ENCODE results near the gene PLEKHA5. TPM values are rescaled to one million over a fixed set of nuclear protein-coding genes. Genes with fewer than 3 reads are reported as not detected.
A peak's percentile ranks its signal among the peaks of the same experiment; 100 is the strongest.

PLEKHA5 gene
- polyA plus RNA-seq, 1 of the 3 experiments (the other 2 are of a cell fraction): 7.1 TPM

- Histone ChIP-seq H3K27me3 (ENCODE audit: insufficient read depth) (no peaks in the 10 kb centered on the region), H3K36me3 (replicated peaks in 1 of 2; ENCODE audit: control insufficient read depth in 1 of 2, insufficient read depth in 2 of 2, low read length in 1 of 2) (no peaks in the 10 kb centered on the region), H3K9me2 (no peaks in the 10 kb centered on the region), H3K9me3 (no peaks in the 10 kb centered on the region), H3K4me3 (ENCODE audit: low read depth in 2 of 2, low read length in 1 of 2) (no peak overlapping the region), H3K27ac (ENCODE audit: low read depth in 2 of 2, low read length in 1 of 2) (0 out of 4 replicates have a peak overlapping the region, but pooled peaks of 1 of the 2 experiments have one; percentile 14), H3K4me1 (ENCODE audit: control insufficient read depth in 1 of 2, insufficient read depth in 2 of 2, low read depth in 1 of 2, low read length in 1 of 2) (no peaks in the 10 kb centered on the region; a peak in 1 of 4 replicates), H3K79me2 (ENCODE audit: insufficient read depth) (no peaks in the 10 kb centered on the region), H4K20me1 (ENCODE audit: insufficient read depth) (no peaks in the 10 kb centered on the region), H3K4me2 (no peak overlapping the region), H3F3A (replicated peaks; ENCODE audit: insufficient read depth) (no peaks in the 10 kb centered on the region), H3K9ac (no peak overlapping the region), H2AFZ (ENCODE audit: low read depth) (no peak overlapping the region)
- DNase-seq: no peak
- ChIA-PET CTCF (interaction anchor here (1.0 kb wide), 1 partner anchor 8 kb away, joined by 3 read pairs; no protein-coding TSS in a partner anchor), POLR2A (interaction anchor here (0.6 kb wide), 1 partner anchor 9 kb away, joined by 4 read pairs; no protein-coding TSS in a partner anchor)
- TF ChIP-seq SMC3 (IDR thresholded peaks at IDR 0.05; ENCODE audit: low read depth, low read length) (no peak), ZBTB33 (IDR thresholded peaks at IDR 0.05; ENCODE audit: borderline replicate concordance, low read depth) (no peak), TCF12 (IDR thresholded peaks at IDR 0.05) (peak; percentile 30; the same call in 1 of the 2 replicates), IRF3 (IDR thresholded peaks at IDR 0.05; ENCODE audit: low read depth, low read length) (no peak), RCOR1 (IDR thresholded peaks at IDR 0.05; ENCODE audit: low read length) (no peak), POLR2AphosphoS5 (IDR thresholded peaks at IDR 0.05; ENCODE audit: low read depth, low read length) (no peak), TAF1 (IDR thresholded peaks at IDR 0.05; ENCODE audit: borderline replicate concordance, low read depth, low read length) (no peak), FOXM1 (IDR thresholded peaks at IDR 0.05; ENCODE audit: low read depth) (no peak)
- WGBS (ENCODE audit: low lambda C conversion rate): 73% methylated on average over 3 of the region's 3 CpGs
Measured at GRCh38 chr12:19215115-19215514, 85.6 kb downstream of the PLEKHA5 start.

- H2AFZ ChIP-seq (ENCODE audit: low read depth): no peak overlapping the region
- ChIA-PET CTCF (no interaction called here), POLR2A (no interaction called here)
- H3K4me1 ChIP-seq (ENCODE audit: control insufficient read depth in 1 of 2, insufficient read depth in 2 of 2, low read depth in 1 of 2, low read length in 1 of 2): peaks cover 0 to 9% of the 10 kb centered on the region in 2 experiments; a peak in 2 of 4 replicates
- H3K27me3 ChIP-seq (ENCODE audit: insufficient read depth): no peaks in the 10 kb centered on the region
- no peaks in the 10 kb centered on the region for H3K9me3 ChIP-seq
- H3K9ac ChIP-seq: no peak overlapping the region
- H4K20me1 ChIP-seq (ENCODE audit: insufficient read depth): no peaks in the 10 kb centered on the region
- H3K4me3 ChIP-seq (ENCODE audit: low read depth in 2 of 2, low read length in 1 of 2): no peak overlapping the region
- no peaks in the 10 kb centered on the region for H3K9me2 ChIP-seq
- H3K4me2 ChIP-seq: no peak overlapping the region
- no peaks in the 10 kb centered on the region for H3K79me2 ChIP-seq (ENCODE audit: insufficient read depth)
- DNase-seq: no peak
- WGBS (ENCODE audit: low lambda C conversion rate): 98% methylated on average over 3 of the region's 3 CpGs
- TF ChIP-seq EZH2phosphoT487 (IDR thresholded peaks at IDR 0.05; ENCODE audit: borderline replicate concordance, low read depth) (no peak), NFIC (IDR thresholded peaks at IDR 0.05; ENCODE audit: borderline replicate concordance) (peak; percentile 27; the same call in 1 of the 2 replicates), REST (IDR thresholded peaks at IDR 0.05; ENCODE audit: low read depth, low read length) (no peak), CTCF (IDR thresholded peaks at IDR 0.05) (no peak), GATA2 (CRISPR knock-in tag; IDR thresholded peaks at IDR 0.05) (no peak), POLR2AphosphoS5 (IDR thresholded peaks at IDR 0.05; ENCODE audit: low read depth, low read length) (no peak), FOXM1 (IDR thresholded peaks at IDR 0.05; ENCODE audit: low read depth) (no peak)
- peaks cover 8% of the 10 kb centered on the region for H3F3A ChIP-seq (replicated peaks; ENCODE audit: insufficient read depth)
- H3K36me3 ChIP-seq (replicated peaks in 1 of 2; ENCODE audit: control insufficient read depth in 1 of 2, insufficient read depth in 2 of 2, low read length in 1 of 2): no peaks in the 10 kb centered on the region
- no peak overlapping the region for H3K27ac ChIP-seq (ENCODE audit: low read depth in 2 of 2, low read length in 1 of 2)
Measured at GRCh38 chr12:19217446-19217845, 87.9 kb downstream of the PLEKHA5 start.
